ENCODE data around the gene RCL1. TPM values are rescaled to one million over a fixed set of nuclear protein-coding genes. Genes with fewer than 3 reads are reported as not detected.

Gene RCL1
- total RNA-seq, 1 experiment from 2014 or later, result 52.2 TPM

DNA sequence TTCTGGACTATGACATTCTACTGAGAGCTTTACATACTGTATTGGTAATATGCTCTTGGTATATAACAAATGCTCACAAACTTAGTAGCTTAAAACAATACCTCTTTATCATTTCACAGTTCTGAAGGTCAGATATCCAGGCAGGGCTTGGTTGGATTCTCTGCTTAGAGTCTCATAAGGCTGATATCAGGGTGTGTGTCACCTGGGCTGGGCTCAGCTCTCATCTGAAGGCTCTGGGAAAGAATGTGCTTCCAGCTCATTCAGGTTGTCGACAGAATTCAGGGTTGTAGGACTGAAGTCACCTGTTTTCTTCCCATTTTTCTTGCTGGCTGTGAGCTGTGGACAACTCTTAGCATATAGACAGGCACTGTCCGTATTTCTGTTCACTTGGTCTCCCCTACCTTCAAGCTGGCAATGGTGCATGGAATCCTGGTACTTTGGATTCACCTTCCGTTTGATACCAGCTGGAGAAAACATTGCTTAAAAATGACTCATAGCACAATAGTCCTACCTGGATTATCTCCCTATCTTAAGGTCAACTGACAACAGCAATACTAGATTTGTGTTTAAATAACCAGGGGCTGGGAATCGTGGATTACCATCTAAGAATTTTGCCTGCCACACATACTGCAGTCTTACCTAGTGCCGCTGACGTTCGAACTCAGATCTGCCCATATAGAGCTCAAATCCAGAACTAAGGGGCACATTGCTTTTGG, 69.2 kb downstream of the RCL1 start:
- H3K79me2 ChIP-seq (ENCODE audit: low read length), result 0 out of 2 replicates have a peak, but pooled peaks cover 27% of the 10 kb centered on the region
- no peak overlapping the region for H3K4me2 ChIP-seq (ENCODE audit: low read length)
- ATAC-seq (no peak), DNase-seq (peak; percentile 7)
- intact Hi-C loops (cut with micrococcal nuclease), result no loop called here
- H3K9me3 ChIP-seq (ENCODE audit: low read length), result no peaks in the 10 kb centered on the region
- TF ChIP-seq EZH2 (IDR thresholded peaks at IDR 0.05; ENCODE audit: low read length, unreplicated experiment), result no peak
- TF ChIP-seq EZH2phosphoT487 (IDR thresholded peaks at IDR 0.05; ENCODE audit: borderline replicate concordance, low read length), result no peak
- TF ChIP-seq, protein P1, sequence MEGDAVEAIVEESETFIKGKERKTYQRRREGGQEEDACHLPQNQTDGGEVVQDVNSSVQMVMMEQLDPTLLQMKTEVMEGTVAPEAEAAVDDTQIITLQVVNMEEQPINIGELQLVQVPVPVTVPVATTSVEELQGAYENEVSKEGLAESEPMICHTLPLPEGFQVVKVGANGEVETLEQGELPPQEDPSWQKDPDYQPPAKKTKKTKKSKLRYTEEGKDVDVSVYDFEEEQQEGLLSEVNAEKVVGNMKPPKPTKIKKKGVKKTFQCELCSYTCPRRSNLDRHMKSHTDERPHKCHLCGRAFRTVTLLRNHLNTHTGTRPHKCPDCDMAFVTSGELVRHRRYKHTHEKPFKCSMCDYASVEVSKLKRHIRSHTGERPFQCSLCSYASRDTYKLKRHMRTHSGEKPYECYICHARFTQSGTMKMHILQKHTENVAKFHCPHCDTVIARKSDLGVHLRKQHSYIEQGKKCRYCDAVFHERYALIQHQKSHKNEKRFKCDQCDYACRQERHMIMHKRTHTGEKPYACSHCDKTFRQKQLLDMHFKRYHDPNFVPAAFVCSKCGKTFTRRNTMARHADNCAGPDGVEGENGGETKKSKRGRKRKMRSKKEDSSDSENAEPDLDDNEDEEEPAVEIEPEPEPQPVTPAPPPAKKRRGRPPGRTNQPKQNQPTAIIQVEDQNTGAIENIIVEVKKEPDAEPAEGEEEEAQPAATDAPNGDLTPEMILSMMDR (conservative IDR thresholded peaks at IDR 0.05; ENCODE audit: low read depth, low read length), result no peak
- peaks cover 38% of the 10 kb centered on the region for H3K4me1 ChIP-seq (ENCODE audit: insufficient read depth, low read length)
- no peaks in the 10 kb centered on the region for H4K20me1 ChIP-seq (ENCODE audit: low read length)
- H2AFZ ChIP-seq (ENCODE audit: low read length), result no peak overlapping the region
- ChIA-PET CTCF (no interaction called here), POLR2A (ENCODE audit: unreplicated experiment) (no interaction called here)
- no peaks in the 10 kb centered on the region for H3F3A ChIP-seq (ENCODE audit: low read length, unreplicated experiment)
- peaks cover 23% of the 10 kb centered on the region for H3K36me3 ChIP-seq (ENCODE audit: low read depth, low read length)
- H3K4me3 ChIP-seq (ENCODE audit: low read length), result no peak overlapping the region
- peak overlapping the region; percentile 4; the same call in 1 of the 2 replicates for H3K27ac ChIP-seq (ENCODE audit: low read length)
- no peak overlapping the region for H3K9ac ChIP-seq (ENCODE audit: low read length)
- H3K27me3 ChIP-seq (ENCODE audit: low read length), result no peaks in the 10 kb centered on the region
- H3K9me2 ChIP-seq (replicated peaks; ENCODE audit: low read length), result no peaks in the 10 kb centered on the region
- BruUV-seq (replicated peaks), result no TSS peak

DNA sequence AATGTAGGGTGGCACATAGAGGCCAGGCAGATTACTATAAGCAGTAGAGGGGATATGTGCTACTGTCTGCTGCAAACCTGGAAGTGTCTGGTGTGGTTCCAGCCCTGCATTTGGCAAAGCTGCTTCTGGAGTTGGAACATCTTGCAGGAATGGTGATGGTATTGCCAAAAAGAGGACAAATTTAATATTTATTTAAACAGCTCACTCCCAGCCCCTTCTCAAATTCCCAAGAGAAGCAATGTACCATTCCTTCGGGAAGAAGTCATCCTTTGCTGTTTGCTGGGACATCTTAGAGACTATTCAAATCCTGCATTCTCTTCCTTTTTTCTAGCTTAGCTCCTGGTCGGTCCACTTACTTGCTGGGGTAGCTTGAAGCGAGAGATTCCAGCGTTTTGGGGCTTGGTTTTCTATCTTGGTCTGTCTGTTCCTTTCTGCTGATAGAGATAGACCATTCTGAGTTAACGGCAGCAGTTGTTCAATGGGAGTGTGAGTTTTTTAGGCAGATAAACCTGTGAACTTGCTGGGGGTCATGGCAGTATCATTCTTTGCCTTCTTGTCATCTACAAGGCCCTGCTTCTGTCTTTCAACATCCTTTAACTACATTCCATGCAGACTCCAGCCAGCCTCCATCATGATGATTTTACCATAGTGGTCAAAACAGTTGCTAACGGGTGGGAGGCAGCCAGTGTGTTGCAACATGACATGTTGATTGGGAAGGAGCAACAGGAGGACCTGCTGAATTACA, 69.9 kb downstream of the RCL1 start:
- CTCF ChIA-PET, result no interaction called here
- Histone ChIP-seq H3K27ac (ENCODE audit: low read length) (no peak overlapping the region), H3K4me3 (ENCODE audit: low read length) (no peak overlapping the region), H3K4me2 (ENCODE audit: low read length) (no peak overlapping the region), H3K4me1 (ENCODE audit: insufficient read depth, low read length) (peaks cover 39% of the 10 kb centered on the region), H3K27me3 (ENCODE audit: low read length) (no peaks in the 10 kb centered on the region), H3K9me2 (replicated peaks; ENCODE audit: low read length) (no peaks in the 10 kb centered on the region), H3K79me2 (ENCODE audit: low read length) (0 out of 2 replicates have a peak, but pooled peaks cover 27% of the 10 kb centered on the region), H3F3A (ENCODE audit: low read length, unreplicated experiment) (no peaks in the 10 kb centered on the region), H3K9me3 (ENCODE audit: low read length) (no peaks in the 10 kb centered on the region), H2AFZ (ENCODE audit: low read length) (no peak overlapping the region), H3K36me3 (ENCODE audit: low read depth, low read length) (peaks cover 17% of the 10 kb centered on the region), H4K20me1 (ENCODE audit: low read length) (no peaks in the 10 kb centered on the region), H3K9ac (ENCODE audit: low read length) (no peak overlapping the region)
- ATAC-seq (no peak), DNase-seq (no peak)
- TF ChIP-seq, protein P1 (conservative IDR thresholded peaks at IDR 0.05; ENCODE audit: low read depth, low read length), result no peak
- no peak for TF ChIP-seq EZH2 (IDR thresholded peaks at IDR 0.05; ENCODE audit: low read length, unreplicated experiment)
- TF ChIP-seq EZH2phosphoT487 (IDR thresholded peaks at IDR 0.05; ENCODE audit: borderline replicate concordance, low read length), result no peak
- no TSS peak for BruUV-seq (replicated peaks)
- POLR2A ChIA-PET (ENCODE audit: unreplicated experiment), result interaction anchor here (0.6 kb wide), 1 partner anchor 18 kb away, joined by 3 read pairs; no protein-coding TSS in a partner anchor
- intact Hi-C loops (cut with micrococcal nuclease), result no loop called here

All from PC-3 (cell line).